T-cell (primary cell): Measurements from ENCODE around the gene SMIM20. TPM values are rescaled to one million over a fixed set of nuclear protein-coding genes. Genes with fewer than 3 reads are reported as not detected.

Experiments
- ATAC-seq, 4 experiments: fragments of 200-7000 bp in 3 of 4; fragments of 150-1000 bp in 1 of 4; cut with Tn5 transposase; replicated peaks in 1 of 4; 1 replicate in 3 of 4; 2 replicates in 1 of 4; pipeline ENCODE4 v1.10.0; 2021; ENCODE audit warnings: moderate library complexity in 3 of 4, mild to moderate bottlenecking in 2 of 4, moderate number of reproducible peaks in 1 of 4
- CTCF ChIA-PET, 2 donors: fragments of 300-600 bp; sonication (Branson Sonifier 250); formaldehyde crosslinking; loops; one replicate each; lab custom pipeline; 2022; ENCODE audit warnings: antibody characterized with exemption in 2 of 2; lab: Charles Lee
- POLR2A ChIA-PET, 2 donors: fragments of 300-600 bp; sonication (Branson Sonifier 250); formaldehyde crosslinking; loops; one replicate each; lab custom pipeline; 2022; ENCODE audit warnings: antibody characterized with exemption in 2 of 2; lab: Charles Lee
- DNase-seq, 35 experiments: peaks; one replicate each; pipeline versions ENCODE4 v3.0.0 to v3.0.0-alpha.2; 2013 to 2023
- H3K27ac ChIP-seq: one replicate; pipeline ENCODE4 v1.5.1; 2013; ENCODE audit warnings: low read length
- H3K27me3 ChIP-seq, 2 experiments: replicated peaks in 1 of 2; 1 replicate in 1 of 2; 2 replicates in 1 of 2; pipeline versions ENCODE4 v1.6.1 to v1.7.0; 2013; ENCODE audit warnings: low read length in 1 of 2, mixed read lengths in 1 of 2; ENCODE audit not compliant: control insufficient read depth in 2 of 2, insufficient read depth in 2 of 2; ENCODE audit errors: extremely low read depth in 1 of 2
- H3K36me3 ChIP-seq, 2 donors: 1 replicate in 1 of 2; 2 replicates in 1 of 2; pipeline versions ENCODE4 v1.6.1 to v1.7.0; 2013; ENCODE audit warnings: low read length in 1 of 2; ENCODE audit not compliant: control insufficient read depth in 2 of 2, insufficient read depth in 1 of 2; ENCODE audit errors: extremely low read depth in 1 of 2
- H3K4me1 ChIP-seq, 2 experiments: 1 replicate in 1 of 2; 2 replicates in 1 of 2; pipeline versions ENCODE4 v1.6.1 to v1.7.0; 2013; ENCODE audit warnings: low read length in 2 of 2, mixed read lengths in 1 of 2; ENCODE audit not compliant: insufficient read depth in 2 of 2, control insufficient read depth in 1 of 2; ENCODE audit errors: extremely low read depth in 1 of 2
- H3K4me3 ChIP-seq, 2 donors: 1 replicate in 1 of 2; 2 replicates in 1 of 2; pipeline versions ENCODE4 v1.5.1 to v1.7.0; 2013; ENCODE audit warnings: mild to moderate bottlenecking in 2 of 2, low read length in 1 of 2, moderate library complexity in 1 of 2; ENCODE audit not compliant: control insufficient read depth in 1 of 2; ENCODE audit errors: extremely low read depth in 1 of 2
- H3K9me3 ChIP-seq: 2 replicates; pipeline ENCODE4 v1.7.0; 2013
- H3K27ac Mint-ChIP-seq, 2 donors: one replicate each; pipeline ENCODE4 v1.8.0; 2020 to 2021; ENCODE audit warnings: mild to moderate bottlenecking in 2 of 2, mixed read lengths in 2 of 2
- H3K27me3 Mint-ChIP-seq, 2 donors: one replicate each; pipeline ENCODE4 v1.8.0; 2021 to 2022; ENCODE audit warnings: mixed read lengths in 2 of 2
- H3K36me3 Mint-ChIP-seq: one replicate; pipeline ENCODE4 v1.8.0; 2021; ENCODE audit warnings: mixed read lengths
- H3K4me1 Mint-ChIP-seq, 3 donors: one replicate each; pipeline ENCODE4 v1.8.0; 2020 to 2022; ENCODE audit warnings: mixed read lengths in 3 of 3, mild to moderate bottlenecking in 1 of 3
- H3K4me3 Mint-ChIP-seq, 3 donors: one replicate each; pipeline ENCODE4 v1.8.0; 2020 to 2022; ENCODE audit warnings: mild to moderate bottlenecking in 3 of 3, mixed read lengths in 3 of 3, moderate library complexity in 3 of 3
- H3K9me3 Mint-ChIP-seq, 3 donors: one replicate each; pipeline ENCODE4 v1.8.0; 2020 to 2022; ENCODE audit warnings: mixed read lengths in 3 of 3
- WGBS: methylation state at CpG from one replicate; pipeline ENCODE4 v1.1.5; 2013; ENCODE audit warnings: missing lambda C conversion rate; ENCODE audit not compliant: insufficient coverage; 5-methylcytosine and 5-hydroxymethylcytosine counted together
- total RNA-seq, 35 experiments: library from RNA in 6 of 35; stranded (reverse) in 6 of 35; fragments of 120-200 nt in 1 of 35; gene quantifications; one replicate each; pipeline versions ENCODE4 v1.2.1 to v1.2.4 and lab custom pipeline; 2013 to 2026

The SMIM20 gene
- total RNA-seq, 5 donors from 2014 or later (not counting 1 experiment from before 2014, with no cell fraction given) = 13.1 to 19.1 (median 16.0) TPM

DNA sequence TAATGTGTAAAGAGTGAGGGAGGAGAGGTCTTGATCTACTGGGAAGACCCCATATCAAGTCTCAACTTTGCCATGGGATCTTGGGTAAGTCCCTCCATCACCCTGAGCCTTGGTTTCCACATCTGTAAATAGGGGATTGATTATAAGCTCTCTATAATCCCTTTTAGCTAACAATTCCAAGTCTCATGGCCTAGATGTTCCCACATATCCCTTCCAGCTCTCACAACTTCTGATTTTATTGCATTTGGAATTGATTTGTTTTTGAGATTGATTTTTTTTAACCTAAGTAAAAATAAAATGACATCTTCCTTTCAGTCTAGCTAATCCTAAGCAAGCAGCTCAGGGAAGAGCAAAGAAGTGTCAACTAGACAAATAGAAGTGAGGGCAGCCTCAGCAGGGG, 29.8 kb downstream of the SMIM20 start:
- Histone ChIP-seq H3K4me1 (no peaks in the 10 kb centered on the region), H3K36me3 (no peaks in the 10 kb centered on the region), H3K27ac (no peak overlapping the region), H3K27me3 (peaks cover 0 to 2% of the 10 kb centered on the region in 2 experiments), H3K9me3 (no peaks in the 10 kb centered on the region), H3K4me3 (no peak overlapping the region)
- Mint-ChIP-seq H3K27ac (no peak overlapping the region), H3K36me3 (peaks cover 4% of the 10 kb centered on the region), H3K9me3 (no peaks in the 10 kb centered on the region), H3K27me3 (peaks cover 13 to 19% of the 10 kb centered on the region in 2 donors), H3K4me1 (peaks cover 0 to 1% (median 1%) of the 10 kb centered on the region in 3 donors), H3K4me3 (no peak overlapping the region)
- POLR2A ChIA-PET = interaction anchor here in 1 of 2 donors (0.6 kb wide), 1 partner anchor 266 kb away, joined by 3 read pairs; no protein-coding TSS in a partner anchor
- no peak for ATAC-seq
- CTCF ChIA-PET = no interaction called here
- DNase-seq = no peak

DNA sequence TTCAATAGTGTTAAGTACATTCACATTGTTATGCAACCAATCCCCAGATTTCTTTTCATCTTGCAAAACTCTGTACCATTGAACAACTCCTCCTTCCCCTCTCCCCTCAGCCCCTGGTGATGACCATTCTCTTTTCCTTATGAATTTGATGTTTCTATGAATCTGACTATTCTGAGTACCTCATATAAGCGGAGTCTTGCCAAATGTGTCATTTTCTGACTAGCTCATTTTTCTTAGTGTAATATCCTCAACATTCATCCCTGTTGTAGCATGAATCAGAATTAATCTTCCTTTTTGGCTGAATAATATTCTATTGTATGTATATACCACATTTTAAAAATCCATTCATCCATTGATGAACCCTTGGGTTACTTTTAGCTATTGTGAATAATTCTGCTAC, 34.0 kb downstream of the SMIM20 start:
- H3K9me3 Mint-ChIP-seq = no peaks in the 10 kb centered on the region
- DNase-seq (no peak), ATAC-seq (no peak)
- no peak overlapping the region for H3K27ac Mint-ChIP-seq
- H3K27me3 Mint-ChIP-seq = peaks cover 26 to 30% of the 10 kb centered on the region in 2 donors
- ChIA-PET CTCF (no interaction called here), POLR2A (no interaction called here)
- no CpG with 5 or more reads among the region's 1 CpG for whole genome bisulfite sequencing
- Histone ChIP-seq H3K4me3 (no peak overlapping the region), H3K36me3 (no peaks in the 10 kb centered on the region), H3K4me1 (peaks cover 0 to 11% of the 10 kb centered on the region in 2 experiments), H3K27me3 (peaks cover 0 to 22% of the 10 kb centered on the region in 2 experiments), H3K9me3 (no peaks in the 10 kb centered on the region), H3K27ac (no peak overlapping the region)
- H3K4me1 Mint-ChIP-seq = peaks cover 14 to 18% (median 14%) of the 10 kb centered on the region in 3 donors
- no peaks in the 10 kb centered on the region for H3K36me3 Mint-ChIP-seq
- H3K4me3 Mint-ChIP-seq = no peak overlapping the region

DNA sequence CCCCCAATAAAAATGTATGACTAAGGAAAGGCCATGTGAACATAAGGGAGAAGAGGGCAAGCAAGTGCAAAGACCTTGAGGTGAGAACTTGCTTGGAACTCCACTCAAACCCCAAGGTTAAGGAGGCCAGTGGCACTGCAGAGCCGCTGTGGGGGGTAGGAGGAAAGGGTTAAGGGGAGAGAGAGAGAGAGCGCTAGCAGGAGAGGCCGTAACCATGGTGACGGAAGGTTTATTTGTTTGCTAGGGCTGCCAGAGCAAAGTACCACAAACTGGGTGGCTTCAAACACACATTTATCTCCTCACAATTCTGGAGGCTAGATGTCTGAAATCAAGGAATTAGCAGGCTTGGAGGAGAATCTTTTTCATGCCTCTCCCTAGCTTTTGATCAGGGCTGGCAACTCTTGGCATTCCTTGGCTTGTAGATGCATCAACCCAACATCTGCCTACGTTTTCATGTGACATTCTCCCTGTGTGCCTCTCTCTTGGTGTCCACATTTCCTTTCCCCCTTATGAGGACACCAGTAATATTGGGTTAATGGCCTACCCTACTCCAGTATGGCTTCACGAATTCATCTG, 35.2 kb downstream of the SMIM20 start:
- 60% methylated on average over 1 of the region's 6 CpGs for WGBS
- POLR2A ChIA-PET = no interaction called here
- H3K27me3 Mint-ChIP-seq = peaks cover 26 to 30% of the 10 kb centered on the region in 2 donors
- no peak overlapping the region for H3K27ac Mint-ChIP-seq
- H3K4me1 ChIP-seq = peaks cover 0 to 11% of the 10 kb centered on the region in 2 experiments
- no peaks in the 10 kb centered on the region for H3K36me3 ChIP-seq
- no peak for ATAC-seq
- no peaks in the 10 kb centered on the region for H3K9me3 Mint-ChIP-seq
- H3K27me3 ChIP-seq = peaks cover 0 to 25% of the 10 kb centered on the region in 2 experiments
- CTCF ChIA-PET = no interaction called here
- H3K9me3 ChIP-seq = no peaks in the 10 kb centered on the region
- H3K4me3 Mint-ChIP-seq = no peak overlapping the region
- no peak overlapping the region for H3K27ac ChIP-seq
- H3K4me3 ChIP-seq = no peak overlapping the region
- no peak for DNase-seq
- H3K4me1 Mint-ChIP-seq = peaks cover 14 to 18% (median 14%) of the 10 kb centered on the region in 3 donors
- no peaks in the 10 kb centered on the region for H3K36me3 Mint-ChIP-seq

DNA sequence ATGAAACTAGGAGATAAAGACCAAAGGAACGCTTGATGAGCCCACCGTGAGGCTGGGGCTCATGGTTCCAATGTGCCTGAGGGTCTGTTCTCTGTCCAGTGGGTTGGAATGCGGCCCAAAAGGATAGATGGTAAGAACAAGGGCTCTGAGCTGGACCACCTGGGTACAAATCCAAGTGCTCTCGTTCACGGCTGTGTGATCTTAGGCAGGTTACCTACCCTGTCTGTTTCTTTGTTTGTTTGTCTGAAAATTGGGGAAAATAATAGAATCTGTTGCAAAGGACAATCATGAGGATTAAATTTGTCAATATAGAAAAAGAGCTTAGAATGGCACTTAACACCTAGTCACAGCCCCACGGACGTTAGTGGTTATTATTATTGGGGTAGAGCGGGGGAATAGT, 36.0 kb downstream of the SMIM20 start:
- no peak overlapping the region for H3K4me3 ChIP-seq
- no peaks in the 10 kb centered on the region for H3K9me3 ChIP-seq
- ChIA-PET POLR2A (no interaction called here), CTCF (no interaction called here)
- no peak for DNase-seq
- no peaks in the 10 kb centered on the region for H3K9me3 Mint-ChIP-seq
- H3K27me3 ChIP-seq = peaks cover 0 to 26% of the 10 kb centered on the region in 2 experiments
- H3K27ac Mint-ChIP-seq = no peak overlapping the region
- 91% methylated on average over 5 of the region's 8 CpGs for WGBS
- peaks cover 0 to 11% of the 10 kb centered on the region in 2 experiments for H3K4me1 ChIP-seq
- no peaks in the 10 kb centered on the region for H3K36me3 ChIP-seq
- ATAC-seq = no peak
- H3K4me3 Mint-ChIP-seq = no peak overlapping the region
- H3K4me1 Mint-ChIP-seq = peaks cover 14 to 18% (median 14%) of the 10 kb centered on the region in 3 donors
- H3K27me3 Mint-ChIP-seq = peaks cover 27 to 34% of the 10 kb centered on the region in 2 donors
- H3K36me3 Mint-ChIP-seq = no peaks in the 10 kb centered on the region
- no peak overlapping the region for H3K27ac ChIP-seq

DNA sequence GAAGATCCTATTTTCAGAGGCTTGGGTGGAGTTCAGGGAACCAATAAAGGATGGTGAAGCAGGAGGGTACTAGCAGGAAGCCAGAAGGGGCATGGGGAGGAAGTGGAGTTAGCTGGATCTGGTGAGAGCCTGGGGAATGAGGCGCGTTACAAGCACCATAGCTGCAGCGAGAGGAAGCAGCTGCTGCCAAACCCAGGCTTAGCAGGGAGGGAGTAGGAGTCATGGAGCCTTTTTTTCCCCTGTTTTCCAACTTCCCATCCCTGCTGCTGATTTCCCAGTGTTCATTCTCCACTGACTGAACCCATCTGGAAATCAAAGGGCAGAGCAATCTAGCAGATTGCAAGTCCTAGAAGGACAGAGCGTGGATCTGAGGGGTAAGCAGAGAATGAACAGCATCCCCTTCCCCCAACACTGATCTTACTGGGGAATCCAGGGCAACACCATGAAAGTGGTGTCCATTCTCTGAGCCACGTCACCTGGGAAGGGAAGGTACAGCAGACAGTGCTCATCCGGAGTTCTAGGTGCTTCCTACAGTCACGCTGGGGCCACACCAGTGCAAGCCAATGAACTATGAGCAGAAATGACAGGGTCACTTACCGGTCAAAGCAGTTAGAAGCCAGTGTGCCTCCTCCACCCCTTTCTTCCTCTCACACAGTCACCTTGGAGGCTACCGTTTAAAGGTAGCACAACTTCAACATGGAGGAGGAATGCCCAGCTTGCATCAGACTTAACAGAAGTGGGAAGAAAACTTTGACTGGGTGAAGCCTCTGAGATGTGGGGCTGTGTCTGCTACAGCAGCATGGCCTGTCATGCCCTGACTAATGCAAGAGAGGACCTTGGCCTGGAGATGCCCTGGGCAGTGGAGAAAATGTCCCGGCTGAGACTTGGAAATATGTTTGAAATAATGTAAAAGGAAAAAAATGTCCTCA, 36.7 kb downstream of the SMIM20 start:
- Histone ChIP-seq H3K4me1 (peaks cover 0 to 11% of the 10 kb centered on the region in 2 experiments), H3K9me3 (no peaks in the 10 kb centered on the region), H3K27ac (no peak overlapping the region), H3K27me3 (peaks cover 0 to 29% of the 10 kb centered on the region in 2 experiments), H3K4me3 (no peak overlapping the region), H3K36me3 (no peaks in the 10 kb centered on the region)
- ChIA-PET CTCF (interaction anchor here in 1 of 2 donors (0.6 kb wide), 2 partner anchors 36 to 108 kb away, joined by 4 to 7 read pairs; no protein-coding TSS in a partner anchor), POLR2A (no interaction called here)
- Mint-ChIP-seq H3K36me3 (no peaks in the 10 kb centered on the region), H3K4me1 (peaks cover 14 to 18% (median 14%) of the 10 kb centered on the region in 3 donors), H3K9me3 (no peaks in the 10 kb centered on the region), H3K4me3 (peak overlapping the region in 2 of 3 donors; percentile 22 to 35), H3K27ac (no peak overlapping the region), H3K27me3 (peaks cover 31 to 39% of the 10 kb centered on the region in 2 donors)
- WGBS = 87% methylated on average over 3 of the region's 10 CpGs
- no peak for ATAC-seq
- DNase-seq = no peak

DNA sequence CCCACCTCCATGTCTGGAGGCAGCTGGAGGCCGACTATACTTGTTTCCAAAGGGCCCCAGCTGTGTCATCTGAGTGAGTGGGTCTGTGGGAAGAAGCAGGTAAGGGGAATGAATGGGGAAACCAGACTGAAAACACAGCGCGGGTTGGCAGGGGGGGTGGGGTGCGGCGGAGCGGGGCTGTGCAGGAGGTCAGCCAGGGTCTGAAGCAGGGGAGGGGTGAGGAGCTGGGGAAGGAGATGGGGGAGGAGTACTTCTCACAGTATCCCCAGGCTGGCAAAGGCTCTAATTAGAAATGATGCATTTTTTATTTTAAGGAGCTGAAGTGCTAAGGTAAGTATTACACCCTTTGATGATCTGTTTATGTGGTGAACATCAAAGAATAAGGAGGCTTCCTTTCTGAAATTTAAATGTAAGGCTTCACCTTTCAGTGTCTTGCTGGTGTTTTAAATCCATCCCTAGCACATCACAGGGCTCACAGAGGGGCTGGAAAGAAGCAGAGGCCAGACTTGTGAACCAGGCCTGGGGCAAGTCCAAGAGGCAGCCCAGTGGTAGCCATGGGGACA, 37.5 kb downstream of the SMIM20 start:
- Mint-ChIP-seq H3K36me3 (no peaks in the 10 kb centered on the region), H3K4me1 (peaks cover 14 to 18% (median 14%) of the 10 kb centered on the region in 3 donors), H3K27me3 (peaks cover 31 to 43% of the 10 kb centered on the region in 2 donors), H3K4me3 (peak overlapping the region in 2 of 3 donors; percentile 22 to 35), H3K27ac (no peak overlapping the region), H3K9me3 (no peaks in the 10 kb centered on the region)
- Histone ChIP-seq H3K36me3 (no peaks in the 10 kb centered on the region), H3K27ac (no peak overlapping the region), H3K4me1 (peaks cover 0 to 11% of the 10 kb centered on the region in 2 experiments), H3K9me3 (no peaks in the 10 kb centered on the region), H3K4me3 (no peak overlapping the region), H3K27me3 (peaks cover 0 to 32% of the 10 kb centered on the region in 2 experiments)
- POLR2A ChIA-PET = interaction anchor here in 1 of 2 donors (0.6 kb wide), 1 partner anchor 49 kb away, joined by 3 read pairs; no protein-coding TSS in a partner anchor
- CTCF ChIA-PET = interaction anchor here in 1 of 2 donors (0.6 kb wide), 2 partner anchors 36 to 109 kb away, joined by 4 to 7 read pairs; no protein-coding TSS in a partner anchor
- peak in 3 of 4 experiments; percentile 31 to 62 (median 44) for ATAC-seq
- DNase-seq = no peak
- 40% methylated on average over 2 of the region's 6 CpGs for WGBS
